Endothelial cell (in vitro differentiated cells): Measurements from ENCODE around the gene PSMD5. TPM values are rescaled to one million over a fixed set of nuclear protein-coding genes. Genes with fewer than 3 reads are reported as not detected.

Experiments used
- DNase-seq: peaks from one replicate; pipeline ENCODE4 v3.0.0; 2021; ENCODE audit warnings: low spot score
- H3K27ac Mint-ChIP-seq: one replicate; pipeline ENCODE4 v1.8.0; 2021; ENCODE audit warnings: mixed read lengths, inconsistent platforms; ENCODE audit not compliant: unreplicated experiment
- H3K27me3 Mint-ChIP-seq: one replicate; pipeline ENCODE4 v1.8.0; 2021; ENCODE audit warnings: mild to moderate bottlenecking, moderate library complexity, mixed read lengths, inconsistent platforms; ENCODE audit not compliant: unreplicated experiment
- H3K36me3 Mint-ChIP-seq: one replicate; pipeline ENCODE4 v1.8.0; 2021; ENCODE audit warnings: mild to moderate bottlenecking, low read depth, mixed read lengths, inconsistent platforms; ENCODE audit not compliant: unreplicated experiment
- H3K4me1 Mint-ChIP-seq: one replicate; pipeline ENCODE4 v1.8.0; 2021; ENCODE audit warnings: mild to moderate bottlenecking, mixed read lengths, inconsistent platforms; ENCODE audit not compliant: unreplicated experiment
- H3K4me3 Mint-ChIP-seq: one replicate; pipeline ENCODE4 v1.8.0; 2021; ENCODE audit warnings: mild to moderate bottlenecking, mixed read lengths, inconsistent platforms; ENCODE audit not compliant: unreplicated experiment
- H3K9me3 Mint-ChIP-seq: one replicate; pipeline ENCODE4 v1.8.0; 2021; ENCODE audit warnings: mixed read lengths, inconsistent platforms; ENCODE audit not compliant: unreplicated experiment
- total RNA-seq: library from RNA; stranded (reverse); fragmentation: NEBNext Ultra II Directional; extraction: Animal tissue kit (Norgen Biotek cat#: 25700); gene quantifications from one replicate; pipeline ENCODE4 v1.2.1, GENCODE V29; 2021; ENCODE audit not compliant: unreplicated experiment
- TF ChIP-seq, protein P1 (sequence below): fragments of 200-600 bp; sonication (generic); IDR thresholded peaks from one replicate; pipeline ENCODE4 v1.5.0; 2021; ENCODE audit warnings: antibody characterized with exemption; ENCODE audit not compliant: unreplicated experiment

PSMD5 gene
- total RNA-seq, 1 donor from 2014 or later, result 42.9 TPM

DNA sequence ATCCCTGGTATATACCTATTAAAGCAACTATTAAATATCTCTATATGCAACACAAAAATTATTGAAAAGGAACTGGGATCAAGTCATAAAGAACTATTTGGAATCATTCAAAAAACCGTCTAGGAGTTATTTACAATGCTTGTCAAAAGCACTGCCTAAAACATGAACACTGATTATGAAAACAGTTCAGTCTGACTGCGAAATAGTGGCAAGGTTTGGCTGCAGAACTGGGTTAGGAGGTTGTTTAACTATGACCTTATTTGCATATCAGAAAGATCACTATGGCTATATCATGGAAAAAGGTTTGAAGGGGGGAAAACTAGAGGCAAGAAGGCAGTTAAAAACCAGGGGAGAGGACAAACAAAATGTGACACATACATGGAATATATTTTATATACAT is 61.5 kb downstream of the PSMD5 start:
- peaks cover 25% of the 10 kb centered on the region for H3K36me3 Mint-ChIP-seq
- no peaks in the 10 kb centered on the region for H3K27me3 Mint-ChIP-seq
- H3K27ac Mint-ChIP-seq, result no peak overlapping the region
- no peak for DNase-seq
- H3K4me1 Mint-ChIP-seq, result no peaks in the 10 kb centered on the region
- TF ChIP-seq, protein P1, sequence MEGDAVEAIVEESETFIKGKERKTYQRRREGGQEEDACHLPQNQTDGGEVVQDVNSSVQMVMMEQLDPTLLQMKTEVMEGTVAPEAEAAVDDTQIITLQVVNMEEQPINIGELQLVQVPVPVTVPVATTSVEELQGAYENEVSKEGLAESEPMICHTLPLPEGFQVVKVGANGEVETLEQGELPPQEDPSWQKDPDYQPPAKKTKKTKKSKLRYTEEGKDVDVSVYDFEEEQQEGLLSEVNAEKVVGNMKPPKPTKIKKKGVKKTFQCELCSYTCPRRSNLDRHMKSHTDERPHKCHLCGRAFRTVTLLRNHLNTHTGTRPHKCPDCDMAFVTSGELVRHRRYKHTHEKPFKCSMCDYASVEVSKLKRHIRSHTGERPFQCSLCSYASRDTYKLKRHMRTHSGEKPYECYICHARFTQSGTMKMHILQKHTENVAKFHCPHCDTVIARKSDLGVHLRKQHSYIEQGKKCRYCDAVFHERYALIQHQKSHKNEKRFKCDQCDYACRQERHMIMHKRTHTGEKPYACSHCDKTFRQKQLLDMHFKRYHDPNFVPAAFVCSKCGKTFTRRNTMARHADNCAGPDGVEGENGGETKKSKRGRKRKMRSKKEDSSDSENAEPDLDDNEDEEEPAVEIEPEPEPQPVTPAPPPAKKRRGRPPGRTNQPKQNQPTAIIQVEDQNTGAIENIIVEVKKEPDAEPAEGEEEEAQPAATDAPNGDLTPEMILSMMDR, result no peak
- no peaks in the 10 kb centered on the region for H3K9me3 Mint-ChIP-seq
- H3K4me3 Mint-ChIP-seq, result peak overlapping the region; percentile 21

DNA sequence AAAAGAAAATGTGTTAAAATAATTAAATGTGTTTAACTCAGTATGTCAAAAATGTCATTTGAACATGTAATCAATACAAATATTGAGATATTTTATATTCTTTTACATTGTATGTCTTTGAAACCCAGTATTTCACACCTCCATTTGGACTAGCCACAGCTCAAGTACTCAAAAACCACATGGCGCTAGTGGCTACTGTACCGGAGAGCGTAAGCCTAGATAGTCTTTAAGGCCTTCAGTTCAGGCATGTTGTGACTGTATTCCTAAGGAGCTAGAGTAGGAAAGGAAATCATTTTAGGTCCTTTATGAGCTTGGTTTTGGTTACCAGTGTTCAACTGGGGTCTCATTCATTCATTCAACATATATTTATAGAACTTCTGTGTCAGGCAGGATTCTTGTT is 62.4 kb downstream of the PSMD5 start:
- DNase-seq, result no peak
- H3K27ac Mint-ChIP-seq, result no peak overlapping the region
- TF ChIP-seq, protein P1, result no peak
- no peaks in the 10 kb centered on the region for H3K27me3 Mint-ChIP-seq
- H3K9me3 Mint-ChIP-seq, result no peaks in the 10 kb centered on the region
- H3K4me3 Mint-ChIP-seq, result no peak overlapping the region
- peaks cover 26% of the 10 kb centered on the region for H3K36me3 Mint-ChIP-seq
- no peaks in the 10 kb centered on the region for H3K4me1 Mint-ChIP-seq

DNA sequence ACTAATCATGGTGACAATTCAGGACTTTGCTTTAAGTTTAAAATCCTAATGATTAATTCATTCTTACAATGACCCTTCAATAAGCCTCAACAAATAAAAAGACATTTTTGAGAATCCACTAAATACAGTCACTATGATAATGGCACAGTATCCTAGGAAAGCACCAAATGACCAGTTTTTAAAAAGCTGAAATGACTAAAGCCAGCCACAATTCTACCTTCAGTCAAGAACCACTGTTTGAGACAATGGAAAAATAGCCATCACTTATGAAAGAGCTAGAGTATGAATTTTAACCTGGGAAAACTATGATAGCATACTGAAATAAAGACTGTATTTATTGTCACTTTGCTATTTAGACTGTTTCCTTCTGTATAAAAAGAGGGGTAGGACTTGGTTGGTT is 63.5 kb downstream of the PSMD5 start:
- TF ChIP-seq, protein P1, result no peak
- Mint-ChIP-seq H3K36me3 (peaks cover 32% of the 10 kb centered on the region), H3K9me3 (no peaks in the 10 kb centered on the region), H3K27ac (no peak overlapping the region), H3K4me3 (no peak overlapping the region), H3K27me3 (no peaks in the 10 kb centered on the region), H3K4me1 (no peaks in the 10 kb centered on the region)
- DNase-seq, result no peak

DNA sequence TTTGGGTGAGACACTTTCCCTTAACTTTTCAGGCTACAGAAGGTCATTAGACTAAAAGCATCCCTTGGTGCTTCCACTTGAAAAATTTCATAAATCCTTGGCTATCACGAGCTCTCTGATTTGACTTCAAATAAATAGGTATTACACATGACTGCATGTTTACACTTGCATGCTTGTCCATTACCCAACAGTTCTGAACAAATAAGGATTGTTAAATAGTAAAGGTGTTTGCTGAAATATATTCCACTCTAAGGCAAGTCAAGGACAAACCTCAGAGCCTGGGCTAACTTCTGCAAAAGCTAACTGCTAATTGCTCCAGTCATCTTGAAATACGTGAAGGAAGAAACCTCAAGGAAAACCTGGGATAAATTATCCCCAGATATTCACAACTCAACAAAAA is 64.0 kb downstream of the PSMD5 start:
- DNase-seq, result no peak
- H3K27ac Mint-ChIP-seq, result peak overlapping the region; percentile 28
- no peaks in the 10 kb centered on the region for H3K4me1 Mint-ChIP-seq
- H3K27me3 Mint-ChIP-seq, result no peaks in the 10 kb centered on the region
- no peak overlapping the region for H3K4me3 Mint-ChIP-seq
- TF ChIP-seq, protein P1, result no peak
- H3K36me3 Mint-ChIP-seq, result peaks cover 28% of the 10 kb centered on the region
- H3K9me3 Mint-ChIP-seq, result no peaks in the 10 kb centered on the region

DNA sequence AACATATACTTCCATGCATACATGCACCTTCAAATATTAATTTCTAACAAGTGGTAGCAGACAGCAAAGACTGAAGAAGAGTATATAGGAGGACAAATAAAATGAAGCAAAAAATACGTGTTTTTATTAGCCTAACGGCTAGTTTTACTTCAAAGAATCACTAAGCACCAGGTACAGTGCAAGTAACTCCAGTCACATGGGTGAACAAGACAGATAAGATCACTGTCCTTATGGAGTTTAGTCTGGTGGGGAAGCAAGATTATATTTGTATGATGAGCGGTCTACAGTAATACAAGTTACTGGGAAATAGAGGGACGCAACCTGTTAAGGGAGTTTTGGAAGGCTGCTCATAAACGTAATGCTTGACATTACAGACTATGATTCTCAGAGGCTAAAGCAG is 65.5 kb downstream of the PSMD5 start:
- no peak overlapping the region for H3K27ac Mint-ChIP-seq
- H3K27me3 Mint-ChIP-seq, result no peaks in the 10 kb centered on the region
- peaks cover 30% of the 10 kb centered on the region for H3K36me3 Mint-ChIP-seq
- H3K9me3 Mint-ChIP-seq, result no peaks in the 10 kb centered on the region
- TF ChIP-seq, protein P1, result no peak
- H3K4me1 Mint-ChIP-seq, result no peaks in the 10 kb centered on the region
- no peak for DNase-seq
- H3K4me3 Mint-ChIP-seq, result no peak overlapping the region
